Activated CD4-positive, CD25-positive, alpha-beta regulatory T cell treated with anti-CD3 and anti-CD28 coated beads, Interleukin-2, amount 50 U/mL, for 72 hours (primary cell): Measurements from ENCODE around the gene NLRP10.

ENCODE experiments used
- DNase-seq: peaks from one replicate; pipeline ENCODE4 v3.0.0; 2021

The NLRP10 gene

DNA sequence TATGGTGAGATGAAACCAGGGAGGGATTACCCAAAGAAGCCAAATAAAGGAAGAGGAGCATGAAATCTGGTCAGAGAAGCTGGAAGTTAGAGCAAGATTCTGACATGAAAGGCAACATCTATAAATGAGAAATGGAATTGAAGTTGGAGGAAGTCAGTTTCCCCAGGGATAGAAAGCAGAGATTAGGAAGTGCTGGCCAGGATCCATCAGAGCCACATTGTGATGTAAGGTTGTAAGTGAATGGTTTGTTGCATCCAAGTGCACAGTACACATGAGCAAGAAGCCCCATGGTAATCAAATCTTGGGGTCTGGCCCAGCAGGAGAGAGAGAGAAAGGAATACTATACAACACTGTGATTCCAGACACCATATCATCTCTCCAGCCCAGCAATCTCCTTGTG is 6.6 kb upstream of the NLRP10 start:
- no peak for DNase-seq

DNA sequence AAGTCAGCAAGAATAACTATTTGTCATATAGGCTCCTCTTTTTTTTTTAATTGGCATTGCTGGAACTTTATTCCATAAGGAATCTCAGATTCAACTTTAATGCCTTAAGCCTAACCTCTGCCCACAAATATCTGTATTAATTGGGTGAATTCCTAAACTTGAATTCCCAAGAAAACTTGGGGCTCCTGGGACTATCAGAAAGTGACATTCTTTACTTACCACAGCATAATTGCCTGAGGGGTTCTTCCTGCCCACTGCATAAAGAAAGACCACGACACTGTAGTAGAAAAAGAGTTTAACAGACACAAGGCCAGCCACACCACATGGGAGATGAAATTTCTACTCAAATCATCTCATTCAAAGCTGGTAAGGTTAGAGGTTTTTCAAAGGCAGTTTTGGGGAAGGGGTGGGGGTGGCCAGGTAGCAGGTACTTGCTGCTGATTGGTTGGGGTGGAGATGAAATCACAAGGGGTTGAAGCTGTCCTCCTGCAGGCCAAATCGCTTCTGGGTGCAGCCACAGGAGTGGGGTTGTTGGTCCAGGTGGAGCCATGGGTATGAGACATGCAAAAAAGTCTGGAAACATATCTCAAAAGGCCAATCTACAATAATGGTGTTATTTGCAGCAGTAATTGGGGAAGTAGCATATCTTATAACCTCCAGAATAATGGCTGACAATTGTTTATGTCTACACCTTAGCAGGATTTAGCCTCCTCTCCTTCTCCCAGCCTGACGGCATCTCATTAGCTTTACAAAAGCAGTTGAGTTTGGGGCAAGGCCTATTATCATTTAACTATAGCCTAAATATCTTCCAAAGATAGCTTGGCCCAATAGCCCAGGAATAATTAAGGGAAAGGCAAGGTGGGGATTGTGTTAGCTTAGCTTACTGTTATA is 4.8 kb upstream of the NLRP10 start:
- no peak for DNase-seq

DNA sequence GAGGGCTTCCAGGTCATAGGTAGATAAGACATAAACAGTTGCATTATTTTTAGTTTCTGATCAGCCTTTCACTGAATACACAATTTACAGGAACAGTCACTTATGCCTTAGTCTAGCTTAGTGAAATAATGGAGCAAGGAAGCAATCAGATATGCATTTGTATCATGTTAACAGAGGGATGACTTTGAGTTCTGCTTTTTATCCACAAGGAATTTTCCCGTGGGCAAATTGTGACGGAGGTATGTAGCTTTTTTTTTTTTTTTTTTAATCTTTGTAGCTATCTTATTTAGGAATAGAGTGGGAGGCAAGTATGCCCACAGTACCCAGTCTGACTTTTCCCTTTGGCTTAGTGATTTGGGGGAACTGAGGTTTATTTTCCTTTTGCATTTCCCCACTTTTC is 3.4 kb upstream of the NLRP10 start:
- DNase-seq: no peak

DNA sequence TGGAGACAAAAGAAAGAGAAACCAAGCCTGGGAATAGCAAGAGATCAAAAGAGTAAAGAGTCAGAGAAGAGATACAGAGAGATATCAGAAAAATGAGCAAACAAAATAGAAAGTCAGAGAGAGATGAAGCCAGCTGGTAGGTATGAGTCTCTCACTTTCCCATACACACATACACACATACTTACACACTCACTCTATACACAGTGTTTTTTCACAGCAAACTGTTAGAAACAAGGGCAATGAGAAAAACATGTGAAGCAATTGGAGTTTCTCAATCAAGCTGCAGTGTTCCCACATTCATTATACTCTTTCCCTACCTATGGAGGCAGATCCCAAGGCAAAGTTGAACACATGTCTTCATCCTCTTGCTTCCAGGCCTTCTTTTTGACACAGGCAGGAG is 2.6 kb upstream of the NLRP10 start:
- DNase-seq: no peak

DNA sequence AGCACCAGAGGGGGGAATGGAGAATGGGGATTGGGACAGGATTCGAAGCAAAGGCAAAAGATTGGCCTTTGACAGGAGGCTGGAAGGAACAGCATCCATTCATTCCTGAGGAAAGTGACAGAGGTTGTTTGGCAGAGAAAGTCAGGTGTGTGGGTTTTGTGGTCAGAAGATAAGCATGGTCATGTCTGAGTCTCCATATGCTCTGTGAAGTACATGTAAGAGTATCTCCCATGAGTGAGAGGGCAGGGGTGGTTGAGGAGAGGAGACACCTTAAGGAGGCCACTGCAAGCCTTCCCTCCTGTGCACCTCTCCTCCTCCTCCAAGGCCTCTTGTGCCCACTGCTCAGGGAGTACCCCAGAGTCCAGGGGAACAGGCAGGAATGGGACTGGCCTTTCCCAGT is 1.9 kb upstream of the NLRP10 start:
- no peak for DNase-seq

DNA sequence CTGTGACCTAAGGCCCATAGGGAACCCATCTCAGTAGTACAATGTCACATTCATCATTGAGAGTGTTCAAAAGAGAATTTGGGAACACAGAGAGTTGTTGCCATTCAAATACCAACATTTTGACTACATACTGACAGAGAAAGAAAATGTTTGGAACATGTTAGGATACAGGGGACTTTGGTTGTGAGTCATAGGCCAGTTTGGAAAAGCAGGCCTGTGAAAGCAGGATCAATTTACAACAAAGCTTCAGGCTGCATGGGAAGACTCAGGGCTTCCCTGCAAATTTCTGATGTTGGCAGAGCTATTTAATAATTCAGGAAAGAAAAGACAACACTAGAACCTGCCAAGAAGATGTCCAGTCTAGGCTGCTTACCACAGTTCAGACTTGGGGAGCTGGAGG is 374 bp downstream of the NLRP10 start:
- DNase-seq: no peak

DNA sequence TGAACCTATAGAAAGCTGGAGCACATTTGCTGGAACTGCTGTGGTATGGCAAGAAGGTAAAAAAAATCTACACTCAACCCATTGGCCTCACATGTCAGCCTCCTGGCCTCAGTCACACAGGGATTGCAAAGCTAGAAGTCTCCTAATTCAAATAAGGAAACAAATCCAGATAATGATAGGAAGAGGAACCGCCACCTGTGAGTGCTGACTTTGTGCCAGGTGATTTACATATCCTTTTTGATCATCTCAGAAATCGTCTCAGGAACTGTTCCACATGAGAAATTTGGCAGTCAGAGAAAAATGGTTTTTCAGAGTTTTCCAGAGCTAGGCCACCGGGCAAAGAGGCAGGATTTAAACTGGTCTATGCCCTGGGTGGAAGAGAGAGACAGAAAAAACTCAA is 986 bp downstream of the NLRP10 start:
- DNase-seq: no peak

DNA sequence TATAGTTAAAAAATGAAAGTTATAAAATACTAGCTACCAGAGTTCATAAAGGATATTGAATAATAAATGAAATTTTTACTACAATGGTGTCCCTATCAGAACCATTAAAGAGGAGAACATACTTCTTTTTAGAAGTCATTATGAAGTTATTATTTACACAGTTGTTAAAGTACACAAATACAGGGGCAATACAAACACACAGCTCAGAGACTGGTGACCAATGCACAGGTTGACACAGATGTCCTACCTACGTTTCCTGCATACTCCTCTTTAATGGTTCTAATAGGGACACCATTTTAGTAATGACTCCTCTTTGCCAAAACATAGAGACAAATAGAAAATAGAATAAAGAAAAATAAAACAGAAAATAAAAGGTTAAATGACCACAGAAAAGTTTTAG is 10.1 kb downstream of the NLRP10 start:
- no peak for DNase-seq

DNA sequence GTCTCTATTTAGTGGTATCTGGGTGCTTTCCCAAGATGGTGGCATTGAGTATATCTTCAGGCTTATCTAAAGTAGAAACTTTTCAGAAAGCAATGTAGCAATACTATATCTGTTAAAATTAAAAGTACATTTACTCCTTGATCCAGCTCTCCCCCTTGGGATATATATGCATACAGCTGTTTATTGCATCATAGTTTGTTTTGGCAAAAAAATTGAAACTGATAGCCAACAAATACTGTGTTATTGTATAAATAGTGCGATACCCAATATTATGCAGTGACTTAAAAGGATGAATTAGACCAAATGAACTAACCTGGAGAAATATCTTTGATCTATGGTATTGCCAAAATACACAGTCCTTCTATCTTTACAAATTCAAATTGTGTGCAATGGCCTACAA is 15.3 kb downstream of the NLRP10 start:
- no peak for DNase-seq

DNA sequence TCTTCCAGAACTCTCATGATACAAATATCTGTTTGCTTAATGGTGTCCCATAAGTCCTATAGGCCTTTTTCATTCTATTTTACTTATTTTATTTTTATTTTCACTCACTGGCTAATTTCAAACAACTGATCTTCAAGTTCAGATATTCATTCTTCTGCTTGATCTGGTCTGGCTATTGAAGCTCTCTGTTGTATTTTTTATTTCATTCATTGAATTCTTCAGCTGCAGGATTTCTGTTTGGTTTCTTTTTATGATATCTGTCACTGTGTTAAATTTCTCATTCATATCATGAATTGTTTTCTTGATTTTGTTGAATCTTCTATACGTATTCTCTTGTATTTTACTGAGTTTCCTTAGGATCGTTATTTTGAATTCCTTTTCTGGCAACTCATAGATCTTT is 21.1 kb downstream of the NLRP10 start:
- no peak for DNase-seq

DNA sequence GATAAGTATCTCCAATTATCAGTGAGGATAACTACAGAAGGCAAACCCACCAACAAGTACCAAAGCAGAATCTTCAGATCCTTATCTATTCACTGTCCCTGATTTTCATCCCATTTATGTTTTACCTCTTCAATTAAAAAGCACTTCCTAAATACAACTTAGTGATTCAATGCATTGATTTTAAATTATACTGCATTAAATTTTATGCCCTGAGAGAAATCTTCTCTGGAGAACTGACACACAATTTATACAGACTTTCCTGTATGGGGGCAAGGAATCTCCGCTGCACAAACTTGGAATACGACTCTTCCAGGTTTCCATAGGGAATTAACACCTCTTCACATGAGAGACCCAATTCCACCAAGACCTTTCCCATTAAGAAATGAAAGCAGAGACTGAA is 23.6 kb downstream of the NLRP10 start, which contains the start of gene OR10A3:
Gene OR10A3 (minus strand): TSS at position 101 of the 400 bp plus-strand sequence. CDS start 2,188 bp downstream, outside the sequence.
- DNase-seq: no peak

DNA sequence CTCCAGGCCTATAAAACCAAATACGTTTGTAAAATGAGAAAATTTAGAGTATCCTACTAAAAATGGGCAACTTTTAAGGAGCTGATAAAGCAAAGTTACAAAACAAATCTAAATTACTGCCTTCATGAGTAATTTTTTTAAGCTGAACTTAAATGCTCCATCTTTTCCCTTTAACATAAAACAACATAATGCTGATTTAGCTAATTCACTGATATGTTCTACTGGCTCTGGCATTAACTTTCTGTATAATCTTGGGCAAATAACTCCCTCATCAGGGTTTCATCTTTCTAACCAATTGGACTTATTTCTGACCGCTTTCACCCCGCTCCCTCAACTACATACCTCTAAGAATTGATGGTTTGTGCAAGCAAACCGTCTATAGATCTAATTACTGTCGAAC is 24.1 kb downstream of the NLRP10 start:
- no peak for DNase-seq

DNA sequence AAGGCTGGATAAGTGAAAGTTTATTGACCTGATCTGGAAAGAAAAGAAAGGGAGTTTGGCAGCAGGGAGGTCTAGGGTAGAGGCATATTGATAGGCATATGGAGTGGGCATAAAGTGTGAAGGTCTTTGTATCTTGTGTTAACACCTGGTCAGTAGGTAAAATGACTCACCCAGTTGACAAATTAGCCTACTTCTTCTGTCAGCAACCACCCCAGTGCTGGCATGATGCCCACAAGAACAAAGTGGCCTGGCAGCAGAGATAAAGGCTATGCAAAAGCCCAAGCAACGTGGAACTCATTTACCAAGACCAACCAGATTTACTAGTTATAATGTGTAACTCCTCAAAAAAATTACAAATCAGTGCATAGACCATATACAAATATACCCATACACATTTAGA is 28.6 kb downstream of the NLRP10 start:
- DNase-seq: no peak

DNA sequence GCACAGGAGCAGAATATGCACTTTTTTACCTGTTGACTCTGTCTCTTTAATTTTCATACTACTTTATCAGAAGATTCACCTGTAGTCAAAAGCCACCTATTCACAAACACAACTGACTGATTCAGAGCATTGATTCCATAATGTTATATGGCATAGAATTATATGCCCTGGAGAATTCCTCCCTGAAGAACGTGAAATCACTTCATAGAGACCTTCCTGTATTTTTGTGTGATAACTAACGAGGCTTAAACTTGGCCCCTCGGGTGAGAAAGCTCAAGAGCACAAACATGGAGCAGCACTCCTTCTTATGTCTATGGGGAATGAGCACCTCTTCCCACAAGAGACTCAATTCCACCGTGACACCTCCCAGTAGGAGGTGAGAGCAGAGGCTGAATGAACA is 34.1 kb downstream of the NLRP10 start, which contains the start of gene OR10A6:
Gene OR10A6 (minus strand): TSS at position 101 of the 400 bp plus-strand sequence. CDS start 2,606 bp downstream, outside the sequence.
- no peak for DNase-seq

DNA sequence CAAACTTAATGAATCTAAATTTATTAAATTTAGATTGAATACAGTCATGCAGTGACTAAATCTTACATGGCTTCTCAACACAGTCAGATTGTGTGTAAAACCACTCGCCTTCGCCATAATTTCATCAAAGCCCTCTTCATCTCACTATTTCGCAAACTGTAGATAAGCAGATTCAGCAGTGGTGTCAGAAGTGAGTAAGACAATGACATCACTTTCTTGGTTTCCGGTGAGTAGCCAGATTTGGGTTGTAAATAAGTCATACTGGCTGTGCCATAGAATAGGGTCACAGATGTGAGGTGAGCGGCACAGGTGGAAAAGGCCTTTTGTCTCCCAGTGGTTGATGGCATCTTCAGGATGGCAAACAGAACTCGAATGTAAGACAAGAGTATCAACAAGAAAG is 37.6 kb downstream of the NLRP10 start:
- no peak for DNase-seq

DNA sequence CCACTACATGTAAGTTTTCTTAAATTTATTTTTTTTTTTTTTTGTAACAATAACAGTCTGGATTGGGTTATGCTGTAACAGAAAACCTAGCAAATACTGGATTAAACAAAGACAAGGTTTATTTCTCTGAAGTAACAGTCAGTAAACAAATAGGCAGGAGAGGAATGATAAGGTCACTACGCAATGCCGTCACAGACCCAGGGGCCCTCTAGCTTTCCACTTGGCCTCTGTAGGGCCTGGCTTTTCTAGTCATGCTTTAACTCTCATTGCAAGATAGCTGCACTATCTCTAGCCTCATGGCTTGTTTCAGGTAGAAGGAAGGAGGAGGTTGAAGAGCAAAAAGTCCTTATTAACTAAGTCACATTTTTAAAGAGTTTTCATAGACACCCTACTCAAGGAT is 40.7 kb downstream of the NLRP10 start:
- no peak for DNase-seq

DNA sequence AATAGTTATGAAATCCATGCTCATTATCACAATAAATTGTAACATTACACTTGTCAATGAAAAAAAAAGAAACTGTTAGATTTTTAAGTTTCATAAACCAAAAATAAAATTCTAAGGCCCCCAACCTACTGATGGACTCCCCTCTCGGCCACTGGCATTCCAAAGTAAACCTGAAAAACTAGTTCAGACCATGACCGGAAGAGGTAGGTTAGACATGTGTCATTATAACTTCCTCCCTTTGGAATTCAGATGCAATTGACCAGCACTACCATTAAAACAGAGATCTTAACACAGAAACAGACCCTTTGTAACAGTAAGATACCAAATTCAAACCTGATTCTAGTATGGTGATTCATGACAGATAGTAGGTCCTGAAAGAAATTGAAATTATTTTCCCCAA is 47.1 kb downstream of the NLRP10 start:
- no peak for DNase-seq
